ENCODE data around the gene ZNF444. TPM values are rescaled to one million over a fixed set of nuclear protein-coding genes. Genes with fewer than 3 reads are reported as not detected.

Gene ZNF444
- total and polyA plus RNA-seq, 2 of the 8 experiments (the other 6 are each of a cell fraction or from before 2014, with no cell fraction given), result 49.5 to 54.5 TPM

- TF ChIP-seq CHD7 (IDR thresholded peaks at IDR 0.05; ENCODE audit: insufficient replicate concordance, low read length) (no peak), CTCF (IDR thresholded peaks at IDR 0.05; ENCODE audit: control extremely low read depth in 1 of 3, insufficient read depth in 1 of 3, low read depth in 1 of 3, low read length in 3 of 3) (no peak), GTF2F1 (IDR thresholded peaks at IDR 0.05; ENCODE audit: borderline replicate concordance, low read depth, low read length) (no peak)
Observed at GRCh38 chr19:56174550-56174949, 33.5 kb downstream of the ZNF444 start (continued).

All from H1 (cell line).